ENCODE data around the gene FOXJ1. TPM values are rescaled to one million over a fixed set of nuclear protein-coding genes. Genes with fewer than 3 reads are reported as not detected.

FOXJ1 gene
- total and polyA plus RNA-seq, 2 of the 13 experiments (the other 11 are each of a cell fraction or from before 2014, with no cell fraction given), result 0.98 to 1.6 TPM

- TF ChIP-seq MAZ (IDR thresholded peaks at IDR 0.05; ENCODE audit: borderline replicate concordance, low read depth, low read length) (no peak), MAZ (CRISPR knock-in tag; IDR thresholded peaks at IDR 0.05; ENCODE audit: low read depth) (no peak), TGIF2 (CRISPR knock-in tag; IDR thresholded peaks at IDR 0.05) (no peak), WIZ (CRISPR knock-in tag; IDR thresholded peaks at IDR 0.05) (no peak), RBFOX2 (IDR thresholded peaks at IDR 0.05; ENCODE audit: low read depth, low read length) (no peak), ZBTB4 (CRISPR knock-in tag; IDR thresholded peaks at IDR 0.05; ENCODE audit: borderline replicate concordance) (no peak), ARID4A (CRISPR knock-in tag; IDR thresholded peaks at IDR 0.05; ENCODE audit: borderline replicate concordance) (peak; percentile 41; the same call in 1 of the 2 replicates), KMT2B (CRISPR knock-in tag; IDR thresholded peaks at IDR 0.05) (no peak; the same call in 1 of the 2 replicates), ELF4 (CRISPR knock-in tag; IDR thresholded peaks at IDR 0.05; ENCODE audit: borderline replicate concordance) (no peak), DBP (CRISPR knock-in tag; IDR thresholded peaks at IDR 0.05; ENCODE audit: not compliant biosample characterization) (no peak), SIN3B (IDR thresholded peaks at IDR 0.05; ENCODE audit: low read length) (no peak), SOX13 (IDR thresholded peaks at IDR 0.05) (no peak), SOX13 (CRISPR knock-in tag; conservative IDR thresholded peaks at IDR 0.05 in 1 of 2, IDR thresholded peaks at IDR 0.05 in 1 of 2) (peak in 1 of 2 experiments; percentile 53; a peak in 2 of 4 replicates)
Observed at GRCh38 chr17:76132574-76133338, 8.3 kb downstream of the FOXJ1 start (continued).
